Mucosa of descending colon (tissue), 3 donors: ENCODE measurements around the gene TNKS1BP1. TPM values are rescaled to one million over a fixed set of nuclear protein-coding genes. Genes with fewer than 3 reads are reported as not detected.

ENCODE experiments used
- ATAC-seq: fragments of 200-7000 bp; cut with Tn5 transposase; one replicate; pipeline ENCODE4 v1.9.1; 2020; ENCODE audit warnings: mild to moderate bottlenecking, moderate library complexity
- DNase-seq, 3 donors: peaks; one replicate each; pipeline ENCODE4 v3.0.0-alpha.2; 2020
- H3K36me3 ChIP-seq: fragments of 200-600 bp; one replicate; pipeline ENCODE4 v1.8.0; 2021; ENCODE audit warnings: low read depth, mild to moderate bottlenecking
- H3K4me1 ChIP-seq: fragments of 200-600 bp; one replicate; pipeline ENCODE4 v1.8.0; 2021; ENCODE audit warnings: low read depth, mild to moderate bottlenecking
- H3K4me3 ChIP-seq: fragments of 200-600 bp; one replicate; pipeline ENCODE4 v1.8.0; 2021; ENCODE audit warnings: mild to moderate bottlenecking
- H3K9me3 ChIP-seq: fragments of 200-600 bp; one replicate; pipeline ENCODE4 v1.8.0; 2021; ENCODE audit warnings: mild to moderate bottlenecking
- intact Hi-C, 2 donors: fragments of 100-400 bp; cut with DNase I in 1 of 2; cut with micrococcal nuclease in 1 of 2; formaldehyde crosslinking; loops; one replicate each; pipeline versions ENCODE4 v1.11.0 to v1.11.1; 2022; cut with DNase I, micrococcal nuclease
- total RNA-seq, 3 donors: library from RNA; stranded (reverse); fragmentation: NEBNext Ultra II Directional in 2 of 3; extraction: Animal tissue kit (Norgen Biotek cat#: 25700) in 2 of 3; gene quantifications; one replicate each; pipeline versions ENCODE4 v1.2.1 to v1.2.4, GENCODE V29; 2021 to 2023
- TF ChIP-seq, protein P1 (sequence below): fragments of 200-600 bp; IDR thresholded peaks from one replicate; pipeline ENCODE4 v1.8.0; 2022; ENCODE audit warnings: antibody characterized with exemption, mild to moderate bottlenecking
- donor health status: DM: no; HTN: no; CAD: no; lungs with moderate emphysema.
- donor health status: DM: no; HTN: no; CAD: no.
- donor health status: DM: no; HTN: yes; CAD: no.

Gene TNKS1BP1
- total RNA-seq, 3 donors from 2014 or later: 90.0 to 149 (median 94.3) TPM

GRCh38 chr11:57327721-57328120 is 3.0 kb upstream of the TNKS1BP1 start:
- H3K4me1 ChIP-seq: peaks cover 24% of the 10 kb centered on the region
- TF ChIP-seq, protein P1, sequence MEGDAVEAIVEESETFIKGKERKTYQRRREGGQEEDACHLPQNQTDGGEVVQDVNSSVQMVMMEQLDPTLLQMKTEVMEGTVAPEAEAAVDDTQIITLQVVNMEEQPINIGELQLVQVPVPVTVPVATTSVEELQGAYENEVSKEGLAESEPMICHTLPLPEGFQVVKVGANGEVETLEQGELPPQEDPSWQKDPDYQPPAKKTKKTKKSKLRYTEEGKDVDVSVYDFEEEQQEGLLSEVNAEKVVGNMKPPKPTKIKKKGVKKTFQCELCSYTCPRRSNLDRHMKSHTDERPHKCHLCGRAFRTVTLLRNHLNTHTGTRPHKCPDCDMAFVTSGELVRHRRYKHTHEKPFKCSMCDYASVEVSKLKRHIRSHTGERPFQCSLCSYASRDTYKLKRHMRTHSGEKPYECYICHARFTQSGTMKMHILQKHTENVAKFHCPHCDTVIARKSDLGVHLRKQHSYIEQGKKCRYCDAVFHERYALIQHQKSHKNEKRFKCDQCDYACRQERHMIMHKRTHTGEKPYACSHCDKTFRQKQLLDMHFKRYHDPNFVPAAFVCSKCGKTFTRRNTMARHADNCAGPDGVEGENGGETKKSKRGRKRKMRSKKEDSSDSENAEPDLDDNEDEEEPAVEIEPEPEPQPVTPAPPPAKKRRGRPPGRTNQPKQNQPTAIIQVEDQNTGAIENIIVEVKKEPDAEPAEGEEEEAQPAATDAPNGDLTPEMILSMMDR: no peak
- H3K9me3 ChIP-seq: no peaks in the 10 kb centered on the region
- DNase-seq (no peak), ATAC-seq (no peak)
- peaks cover 10% of the 10 kb centered on the region for H3K36me3 ChIP-seq
- H3K4me3 ChIP-seq: no peak overlapping the region
- intact Hi-C loops: no loop called here

- H3K4me3 ChIP-seq: no peak overlapping the region
- no peaks in the 10 kb centered on the region for H3K9me3 ChIP-seq
- H3K36me3 ChIP-seq: peaks cover 5% of the 10 kb centered on the region
- intact Hi-C loops: no loop called here
- H3K4me1 ChIP-seq: peaks cover 42% of the 10 kb centered on the region
- ATAC-seq (peak; percentile 62), DNase-seq (peak; percentile 78 to 85 (median 80))
- TF ChIP-seq, protein P1: no peak
These were observed 940 bp upstream of the TNKS1BP1 start for GRCh38 chr11:57325735-57326048.

DNA sequence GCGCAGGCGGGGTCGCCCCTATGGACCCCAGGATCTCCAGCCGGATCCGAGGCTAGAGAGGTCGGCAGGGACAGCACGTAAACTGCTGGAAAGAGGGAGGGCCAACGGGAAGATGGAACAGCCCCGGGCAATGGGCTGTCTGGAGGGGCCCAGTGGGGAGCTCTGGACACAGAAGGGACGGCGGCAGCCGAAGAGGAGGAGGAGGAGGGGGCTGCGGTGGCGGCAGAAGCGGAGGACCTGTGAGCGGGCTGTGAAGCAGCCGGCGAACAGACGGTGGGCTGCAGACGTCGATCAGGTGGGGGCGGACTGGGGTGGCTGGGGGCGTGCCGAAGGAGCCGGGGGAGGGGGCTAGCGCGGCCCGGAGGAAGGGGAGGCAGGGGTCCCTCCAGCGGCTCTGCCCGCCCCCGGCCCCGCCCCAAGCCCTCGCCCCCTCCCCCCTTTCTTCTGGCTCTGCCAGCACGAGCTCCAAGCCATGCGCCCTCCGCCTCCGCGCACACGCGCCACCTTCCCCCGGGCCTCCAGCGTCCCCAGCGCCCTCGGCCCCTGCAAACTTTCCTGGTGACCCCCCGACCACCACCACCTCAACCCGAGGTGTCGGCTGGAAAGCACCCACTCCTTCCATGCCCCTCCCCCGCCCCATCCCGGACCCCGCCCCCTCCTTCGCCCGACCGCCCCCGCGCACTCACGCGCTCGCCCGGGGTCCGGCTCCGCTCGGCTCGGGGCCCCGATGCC is 432 bp downstream of the TNKS1BP1 start:
- DNase-seq: peak; percentile 58 to 80 (median 74)
- peak overlapping the region; percentile 77 for H3K4me3 ChIP-seq
- H3K4me1 ChIP-seq: peaks cover 50% of the 10 kb centered on the region
- intact Hi-C loops: no loop called here
- TF ChIP-seq, protein P1: no peak
- ATAC-seq: peak; percentile 3
- H3K36me3 ChIP-seq: peaks cover 5% of the 10 kb centered on the region
- H3K9me3 ChIP-seq: no peaks in the 10 kb centered on the region

- peaks cover 5% of the 10 kb centered on the region for H3K36me3 ChIP-seq
- peak in 1 of 3 donors; percentile 66 for DNase-seq
These were observed 948 bp downstream of the TNKS1BP1 start for GRCh38 chr11:57323855-57324153.

GRCh38 chr11:57323167-57323854 is 1.4 kb downstream of the TNKS1BP1 start:
- no peak for ATAC-seq
- intact Hi-C loops: no loop called here
- TF ChIP-seq, protein P1: no peak
- Histone ChIP-seq H3K36me3 (peaks cover 5% of the 10 kb centered on the region), H3K4me3 (no peak overlapping the region), H3K9me3 (no peaks in the 10 kb centered on the region), H3K4me1 (peaks cover 50% of the 10 kb centered on the region)
- DNase-seq: peak in 2 of 3 donors; percentile 47 to 50

More at GRCh38 chr11:57323855-57324153, 948 bp downstream of the TNKS1BP1 start:
- peaks cover 50% of the 10 kb centered on the region for H3K4me1 ChIP-seq
- ATAC-seq: no peak
- H3K9me3 ChIP-seq: no peaks in the 10 kb centered on the region
- peak overlapping the region; percentile 77 for H3K4me3 ChIP-seq
- intact Hi-C loops: no loop called here
- TF ChIP-seq, protein P1: no peak
